Activated CD4-positive, alpha-beta T cell treated with anti-CD3 and anti-CD28 coated beads, Interleukin-2, amount 50 U/mL, for 48 hours (primary cell): ENCODE data around the gene CRB2.

Experiments
- DNase-seq, 2 experiments: peaks; one replicate each; pipeline ENCODE4 v3.0.0-alpha.2; 2020

Gene CRB2

GRCh38 chr9:123424552-123425225 lies 68.7 kb downstream of the CRB2 start:
- DNase-seq = no peak

GRCh38 chr9:123425261-123425821 lies 69.3 kb downstream of the CRB2 start:
- no peak for DNase-seq

GRCh38 chr9:123425836-123426365 lies 69.9 kb downstream of the CRB2 start:
- DNase-seq = no peak

DNA sequence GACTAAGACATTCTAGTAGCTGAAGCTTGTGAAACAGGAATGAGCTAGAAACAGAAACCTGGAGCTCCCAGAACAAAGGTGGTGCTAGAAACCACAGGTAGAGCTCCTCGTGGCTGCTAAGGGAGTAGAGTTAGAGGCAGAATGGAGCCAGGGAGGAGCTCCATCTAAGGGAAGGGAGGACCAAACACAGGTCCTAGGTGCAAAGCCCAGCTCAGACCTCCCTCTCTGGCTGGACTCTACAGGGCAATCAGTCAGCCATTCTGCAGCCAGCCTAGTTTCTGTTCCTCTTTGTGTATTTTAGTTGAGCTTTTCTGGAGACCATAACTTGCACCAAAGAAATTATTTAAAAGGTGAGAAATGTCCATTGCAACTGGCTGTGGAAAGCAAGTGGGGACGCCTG lies 70.4 kb downstream of the CRB2 start:
- DNase-seq = no peak
